Measurements from ENCODE around the gene SIM1.

The SIM1 gene, protein sequence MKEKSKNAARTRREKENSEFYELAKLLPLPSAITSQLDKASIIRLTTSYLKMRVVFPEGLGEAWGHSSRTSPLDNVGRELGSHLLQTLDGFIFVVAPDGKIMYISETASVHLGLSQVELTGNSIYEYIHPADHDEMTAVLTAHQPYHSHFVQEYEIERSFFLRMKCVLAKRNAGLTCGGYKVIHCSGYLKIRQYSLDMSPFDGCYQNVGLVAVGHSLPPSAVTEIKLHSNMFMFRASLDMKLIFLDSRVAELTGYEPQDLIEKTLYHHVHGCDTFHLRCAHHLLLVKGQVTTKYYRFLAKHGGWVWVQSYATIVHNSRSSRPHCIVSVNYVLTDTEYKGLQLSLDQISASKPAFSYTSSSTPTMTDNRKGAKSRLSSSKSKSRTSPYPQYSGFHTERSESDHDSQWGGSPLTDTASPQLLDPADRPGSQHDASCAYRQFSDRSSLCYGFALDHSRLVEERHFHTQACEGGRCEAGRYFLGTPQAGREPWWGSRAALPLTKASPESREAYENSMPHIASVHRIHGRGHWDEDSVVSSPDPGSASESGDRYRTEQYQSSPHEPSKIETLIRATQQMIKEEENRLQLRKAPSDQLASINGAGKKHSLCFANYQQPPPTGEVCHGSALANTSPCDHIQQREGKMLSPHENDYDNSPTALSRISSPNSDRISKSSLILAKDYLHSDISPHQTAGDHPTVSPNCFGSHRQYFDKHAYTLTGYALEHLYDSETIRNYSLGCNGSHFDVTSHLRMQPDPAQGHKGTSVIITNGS

DNA sequence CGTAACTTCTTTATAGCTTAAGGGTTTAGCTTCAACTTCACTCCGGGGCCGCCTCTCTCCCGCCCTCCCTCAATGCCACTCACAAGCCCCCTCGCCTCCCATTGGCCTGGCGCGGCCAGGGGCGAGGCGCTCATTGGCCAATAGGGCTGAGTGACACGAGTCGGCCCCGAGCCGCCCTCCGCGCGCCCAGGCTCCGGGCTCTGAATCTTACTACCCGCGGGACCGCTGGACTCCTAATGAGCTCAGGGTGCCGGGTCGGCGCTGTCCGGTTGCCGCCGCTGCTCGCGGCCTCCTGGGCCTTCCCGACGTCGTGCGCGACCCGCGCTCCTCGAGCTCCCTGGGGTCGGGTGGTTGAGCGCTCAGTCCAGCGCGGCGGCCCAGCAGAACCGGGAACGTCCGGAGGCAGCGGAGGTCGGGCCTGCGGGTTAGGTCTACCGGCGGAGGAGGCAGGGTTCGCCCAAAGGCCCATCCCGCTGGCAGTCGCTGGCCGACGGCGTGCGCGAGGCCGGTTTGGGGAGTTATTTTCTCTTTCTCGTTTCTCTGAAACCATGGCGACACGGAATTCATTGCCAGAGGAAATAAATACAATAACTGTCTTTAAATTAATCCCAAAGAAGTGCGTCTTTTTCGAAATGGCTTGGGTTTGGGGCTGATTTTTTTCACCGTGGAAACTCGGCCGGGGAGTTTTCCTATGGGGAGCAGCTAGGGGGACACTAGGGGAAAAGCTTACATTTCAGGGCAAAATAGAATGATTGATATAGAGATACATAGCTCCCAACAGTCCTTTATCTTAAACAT is at the start of gene SIM1:
Gene SIM1, minus strand, starts transcription at position 19 of the 798 bp plus-strand sequence. CDS start 1,453 bp downstream, outside the sequence.
- no peak for DNase-seq (ENCODE audit: low read depth)
- H3K4me3 ChIP-seq (ENCODE audit: low read length): peak within 1 kb of the TSS; percentile 34
- TF ChIP-seq, protein P1, sequence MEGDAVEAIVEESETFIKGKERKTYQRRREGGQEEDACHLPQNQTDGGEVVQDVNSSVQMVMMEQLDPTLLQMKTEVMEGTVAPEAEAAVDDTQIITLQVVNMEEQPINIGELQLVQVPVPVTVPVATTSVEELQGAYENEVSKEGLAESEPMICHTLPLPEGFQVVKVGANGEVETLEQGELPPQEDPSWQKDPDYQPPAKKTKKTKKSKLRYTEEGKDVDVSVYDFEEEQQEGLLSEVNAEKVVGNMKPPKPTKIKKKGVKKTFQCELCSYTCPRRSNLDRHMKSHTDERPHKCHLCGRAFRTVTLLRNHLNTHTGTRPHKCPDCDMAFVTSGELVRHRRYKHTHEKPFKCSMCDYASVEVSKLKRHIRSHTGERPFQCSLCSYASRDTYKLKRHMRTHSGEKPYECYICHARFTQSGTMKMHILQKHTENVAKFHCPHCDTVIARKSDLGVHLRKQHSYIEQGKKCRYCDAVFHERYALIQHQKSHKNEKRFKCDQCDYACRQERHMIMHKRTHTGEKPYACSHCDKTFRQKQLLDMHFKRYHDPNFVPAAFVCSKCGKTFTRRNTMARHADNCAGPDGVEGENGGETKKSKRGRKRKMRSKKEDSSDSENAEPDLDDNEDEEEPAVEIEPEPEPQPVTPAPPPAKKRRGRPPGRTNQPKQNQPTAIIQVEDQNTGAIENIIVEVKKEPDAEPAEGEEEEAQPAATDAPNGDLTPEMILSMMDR (conservative IDR thresholded peaks at IDR 0.05; ENCODE audit: low read depth, low read length): no peak

DNA sequence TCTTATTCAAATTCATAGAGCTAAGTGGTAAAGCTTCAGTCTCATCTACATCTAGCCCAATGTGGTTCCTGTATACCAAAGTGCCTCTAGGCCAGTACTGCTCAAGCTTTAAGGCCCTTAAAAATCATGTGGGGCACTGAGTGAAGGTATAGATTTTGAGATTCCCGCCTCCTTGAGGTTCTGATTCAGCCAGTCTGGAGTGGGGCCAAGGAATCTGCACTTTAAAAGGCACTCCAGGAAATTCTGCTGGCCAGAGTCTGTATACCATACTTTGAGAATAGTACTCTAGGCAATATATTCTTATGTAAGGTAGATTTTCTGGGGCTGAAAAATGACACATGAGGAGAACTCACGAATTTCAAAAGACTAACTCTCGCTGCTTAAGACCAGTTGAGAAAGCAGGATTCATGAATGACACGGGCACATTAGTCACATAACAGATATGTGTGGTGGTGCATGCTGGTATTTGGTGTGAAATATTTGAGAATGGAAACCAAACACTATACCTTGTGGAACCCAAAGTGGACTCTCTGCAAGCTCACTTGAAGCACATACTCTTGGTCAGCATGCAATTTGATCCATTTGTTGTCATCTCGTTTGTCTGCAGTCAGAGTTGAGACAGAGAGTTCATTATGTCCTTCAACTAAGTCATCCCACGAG is 47.6 kb upstream of the SIM1 start:
- no peak for DNase-seq (ENCODE audit: low read depth)
- TF ChIP-seq, protein P1 (conservative IDR thresholded peaks at IDR 0.05; ENCODE audit: low read depth, low read length): no peak
- no peak overlapping the region for H3K4me3 ChIP-seq (ENCODE audit: low read length)

DNA sequence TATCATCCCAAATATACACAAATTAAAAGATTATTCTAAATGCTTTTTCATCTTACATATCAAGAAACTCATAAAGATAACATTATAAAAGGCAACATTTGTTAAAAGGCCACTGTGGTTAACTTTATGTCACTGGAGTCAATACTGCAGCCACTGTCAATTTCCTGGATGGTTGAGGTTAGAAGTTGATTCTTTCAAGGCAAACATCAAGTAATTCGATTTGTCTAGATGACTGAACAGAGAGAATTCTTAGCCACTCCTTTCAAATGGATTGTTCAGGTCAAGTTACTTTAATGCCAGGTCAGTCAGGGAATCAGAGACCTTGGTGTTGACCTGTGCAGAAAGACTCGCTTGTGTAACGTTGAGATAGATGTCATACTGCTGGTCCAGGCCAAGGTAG is 44.4 kb upstream of the SIM1 start:
- no peak overlapping the region for H3K4me3 ChIP-seq (ENCODE audit: low read length)
- TF ChIP-seq, protein P1 (conservative IDR thresholded peaks at IDR 0.05; ENCODE audit: low read depth, low read length): no peak
- DNase-seq (ENCODE audit: low read depth): no peak

DNA sequence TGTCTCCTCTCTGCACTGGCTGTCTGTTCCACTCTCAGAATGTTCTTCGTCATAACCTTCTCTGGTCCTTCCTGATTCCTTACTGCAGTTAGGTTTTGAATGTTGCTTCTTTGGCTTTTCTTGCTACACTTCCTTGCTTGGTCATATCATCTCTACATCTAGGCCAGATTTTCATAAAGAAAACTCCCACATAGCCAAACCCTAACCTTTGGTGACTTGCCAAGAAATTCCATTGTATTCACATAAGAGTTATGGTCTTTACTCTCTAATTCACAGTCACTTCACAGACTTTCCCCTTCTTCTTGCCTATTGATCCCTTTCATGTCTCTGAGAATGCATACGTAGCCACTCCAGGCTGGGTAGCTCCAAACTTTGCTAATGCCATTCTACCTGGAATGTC is 41.9 kb upstream of the SIM1 start:
- TF ChIP-seq, protein P1 (conservative IDR thresholded peaks at IDR 0.05; ENCODE audit: low read depth, low read length): no peak
- H3K4me3 ChIP-seq (ENCODE audit: low read length): no peak overlapping the region
- DNase-seq (ENCODE audit: low read depth): peak; percentile 55

DNA sequence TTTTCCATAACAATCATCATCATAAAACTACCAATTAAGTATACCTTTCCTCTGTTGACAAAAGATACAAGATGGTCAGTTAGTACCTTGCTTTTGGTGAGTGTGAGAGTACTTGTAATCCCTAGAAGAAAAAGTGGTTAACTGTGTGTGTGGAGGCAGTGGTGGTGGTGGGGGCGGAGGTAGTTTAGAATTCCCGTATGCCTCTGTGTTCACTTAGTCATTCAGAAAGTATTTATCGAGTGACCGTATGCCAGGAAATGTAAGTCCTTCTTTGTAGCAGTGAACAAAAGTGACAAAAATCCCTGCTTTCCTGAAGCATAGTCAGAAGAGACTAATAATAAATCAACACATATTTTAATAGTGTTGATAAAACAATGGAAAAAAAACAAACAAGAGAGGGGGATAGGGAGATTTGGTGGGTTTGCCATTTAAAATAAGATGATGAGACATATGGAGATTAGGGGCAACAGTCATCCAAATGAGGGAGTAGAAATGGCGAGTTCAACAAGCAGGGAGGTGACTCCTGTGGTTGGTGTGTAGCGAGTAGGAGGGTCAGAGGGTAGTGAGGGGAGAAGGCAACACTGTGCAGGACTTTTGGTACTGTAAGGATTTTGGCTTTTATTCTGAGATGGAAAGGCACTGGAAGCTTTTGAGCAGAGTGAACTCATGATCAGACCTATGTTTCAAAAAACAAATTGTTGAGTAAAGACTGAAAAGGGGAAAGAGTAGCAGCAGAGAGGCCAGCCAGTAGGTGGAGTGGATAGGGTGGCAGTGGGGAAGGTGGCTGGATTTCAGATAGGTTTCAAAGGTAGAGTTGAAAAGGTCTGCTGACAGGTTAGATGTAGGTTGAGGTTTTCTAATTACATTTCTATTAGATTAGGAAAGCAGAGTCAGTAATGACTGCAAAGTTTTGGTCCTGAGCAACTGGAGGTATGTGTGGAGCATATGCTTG is 40.3 kb upstream of the SIM1 start:
- DNase-seq (ENCODE audit: low read depth): peak; percentile 76
- TF ChIP-seq, protein P1 (conservative IDR thresholded peaks at IDR 0.05; ENCODE audit: low read depth, low read length): peak; percentile 10
- H3K4me3 ChIP-seq (ENCODE audit: low read length): no peak overlapping the region

Data from retinal pigment epithelial cell (primary cell).